ENCODE results near the gene ANO2.

- TF ChIP-seq POLR2A (IDR thresholded peaks at IDR 0.05) = no peak
- no peak for TF ChIP-seq POLR2AphosphoS5 (IDR thresholded peaks at IDR 0.05)
- TF ChIP-seq CTCF (IDR thresholded peaks at IDR 0.05) = no peak
- TF ChIP-seq EP300 (IDR thresholded peaks at IDR 0.05) = no peak
These were observed 22.8 kb upstream of the ANO2 start for GRCh38 chr12:5967645-5968415.

Data from stomach (tissue), 4 donors.